Activated effector memory CD4-positive, alpha-beta T cell treated with Interleukin-2 at 50 U/mL for 16 hours (primary cell): Measurements from ENCODE around the gene CLEC16A.
"Not testable (repeated sequence)": the region's sequence is repeated elsewhere in the genome, so short reads cannot be mapped to it uniquely, and the experiment has no call there.

Experiments
- DNase-seq: peaks from one replicate; pipeline ENCODE4 v3.0.0-alpha.2; 2020

The CLEC16A gene

DNA sequence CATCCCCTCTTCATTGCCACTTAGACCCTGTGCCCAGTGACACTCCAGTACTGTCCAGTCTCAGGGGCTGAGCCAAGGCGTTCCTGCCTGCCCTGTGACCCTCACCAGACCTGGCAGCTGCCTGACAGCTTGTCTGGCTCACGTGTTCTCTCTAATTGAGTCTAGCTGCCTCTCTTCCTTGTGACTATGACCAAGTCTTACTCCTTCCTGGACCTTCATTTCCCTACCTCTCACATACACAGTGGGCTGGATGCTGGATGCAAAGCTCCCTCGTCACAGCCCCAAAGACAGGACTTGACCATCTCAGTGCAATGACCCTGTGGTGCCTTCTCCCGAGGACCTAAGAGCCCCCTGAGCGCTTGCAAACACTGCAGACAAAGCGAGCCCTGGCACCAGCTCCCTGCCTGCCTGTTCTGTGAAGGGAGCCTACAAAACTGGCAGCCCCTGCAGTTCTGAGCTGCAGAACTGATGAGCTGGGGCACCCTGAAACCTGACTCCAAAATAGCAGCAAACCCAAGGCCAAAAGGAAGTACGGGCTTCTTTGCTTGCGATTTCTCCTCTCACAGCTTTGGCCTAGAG is 3.8 kb upstream of the CLEC16A start:
- DNase-seq, result no peak

DNA sequence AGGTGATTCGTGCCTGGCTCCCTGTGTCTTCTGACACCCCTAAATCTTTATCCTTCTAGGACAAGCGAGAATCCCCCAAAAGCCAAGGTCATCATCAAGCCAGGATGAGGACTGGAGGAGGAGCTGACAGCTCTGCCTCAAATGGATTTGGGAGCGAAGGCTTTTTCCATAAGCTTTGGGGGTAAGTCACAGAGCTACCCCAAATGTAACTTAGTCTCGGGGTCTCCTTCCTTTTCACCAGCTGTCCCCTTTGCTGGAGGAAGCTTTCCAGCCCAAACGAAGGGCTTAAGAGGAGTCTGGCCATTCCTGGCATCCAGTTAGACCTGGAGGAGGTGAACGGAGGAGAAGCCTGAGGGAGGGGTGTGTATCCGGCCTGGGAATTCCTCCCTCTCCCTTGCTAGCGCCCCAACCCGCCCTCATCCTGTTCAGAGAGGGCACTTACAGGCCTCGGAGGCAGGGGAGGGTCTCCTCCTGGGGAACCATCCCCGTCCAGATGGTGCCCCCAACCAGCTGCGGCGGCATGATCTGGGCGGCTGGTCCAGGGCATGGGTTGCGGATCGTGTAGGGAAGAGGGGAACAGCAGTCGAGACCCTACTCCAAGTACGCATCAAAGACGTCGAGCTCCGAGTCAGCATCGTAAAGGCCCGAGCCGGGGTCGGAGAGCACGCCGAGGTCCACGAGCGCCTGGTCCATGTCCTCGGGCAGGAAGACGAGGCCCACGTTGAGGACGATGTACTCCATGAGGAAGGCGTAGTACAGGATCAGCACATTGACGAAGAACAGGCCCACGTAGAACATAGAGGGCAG is 3.0 kb upstream of the CLEC16A start:
- DNase-seq, result no peak

DNA sequence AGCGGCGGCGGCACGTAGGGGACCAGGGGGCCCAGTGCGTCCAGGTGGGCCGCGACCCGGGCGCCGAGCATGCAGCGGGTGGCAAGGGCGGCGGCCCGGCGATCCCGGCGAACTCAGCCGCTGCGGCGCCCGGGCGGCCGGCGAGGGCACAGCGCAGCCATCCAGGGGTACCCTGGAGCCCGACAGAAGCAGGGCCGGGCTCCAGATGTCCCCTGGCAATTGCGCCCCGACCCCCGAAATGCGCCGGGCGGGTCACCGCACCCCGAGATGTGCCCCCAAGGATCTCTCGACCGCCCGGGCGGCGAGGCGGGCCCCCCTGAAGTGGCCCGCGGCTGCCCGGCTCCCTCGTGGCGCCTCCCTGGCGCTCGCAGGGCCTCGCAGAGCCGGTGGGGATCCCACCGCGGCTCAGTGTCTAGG is 2.4 kb upstream of the CLEC16A start:
- not testable (repeated sequence) for DNase-seq

DNA sequence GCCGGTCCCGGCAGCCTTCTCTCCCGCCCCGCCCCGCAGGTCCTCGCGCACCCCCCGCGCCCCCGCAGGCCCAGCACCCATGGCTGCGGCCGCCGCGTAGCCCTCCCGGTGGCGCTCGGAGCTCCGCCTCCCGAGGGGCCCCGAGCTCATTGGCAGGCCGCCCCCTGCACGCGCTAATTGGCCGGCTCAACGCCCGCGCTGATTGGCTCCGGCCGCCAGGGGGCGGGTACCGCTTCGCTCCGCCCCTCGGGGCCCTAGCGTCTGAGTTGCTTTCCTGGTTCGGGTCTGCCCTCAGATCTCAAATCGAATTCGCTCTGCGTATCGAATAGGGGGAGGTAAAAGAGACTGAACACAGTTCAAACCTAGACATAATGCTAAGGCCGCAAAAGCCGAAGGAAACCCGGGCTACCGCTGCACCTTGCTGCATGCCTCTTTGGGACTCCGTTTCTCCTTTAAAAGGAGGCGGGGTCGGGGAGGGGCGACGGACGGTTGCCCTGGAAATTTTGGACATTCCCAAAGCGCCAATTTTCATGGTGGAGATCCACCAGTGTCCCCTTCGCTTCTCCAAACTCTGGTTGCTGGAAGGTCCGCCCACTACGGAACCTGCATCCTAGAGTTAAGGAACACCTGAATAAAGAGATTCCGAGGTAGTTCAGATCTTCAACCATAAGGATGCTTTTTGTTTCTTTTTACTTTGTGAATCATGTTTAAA is 1.9 kb upstream of the CLEC16A start, which contains the start of gene DEXI:
DEXI (minus strand) TSS at position 117 of the 712 bp plus-strand sequence. CDS start 463 bp downstream, outside the sequence.
- peak; percentile 93 for DNase-seq

DNA sequence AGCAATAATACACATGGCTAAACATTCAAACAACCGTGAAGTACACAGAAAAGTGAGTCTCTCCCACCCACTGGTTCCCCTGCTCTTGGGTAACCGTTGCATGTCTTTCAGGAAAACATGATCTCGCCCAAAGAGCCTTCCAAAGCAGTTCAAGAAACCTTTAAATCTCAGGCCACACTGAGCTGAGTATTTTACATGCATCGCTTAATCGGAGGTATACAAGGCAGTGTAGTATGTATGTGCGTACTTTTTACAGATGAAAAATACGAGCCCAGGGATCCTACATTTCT is 1.4 kb upstream of the CLEC16A start:
- DNase-seq, result no peak

DNA sequence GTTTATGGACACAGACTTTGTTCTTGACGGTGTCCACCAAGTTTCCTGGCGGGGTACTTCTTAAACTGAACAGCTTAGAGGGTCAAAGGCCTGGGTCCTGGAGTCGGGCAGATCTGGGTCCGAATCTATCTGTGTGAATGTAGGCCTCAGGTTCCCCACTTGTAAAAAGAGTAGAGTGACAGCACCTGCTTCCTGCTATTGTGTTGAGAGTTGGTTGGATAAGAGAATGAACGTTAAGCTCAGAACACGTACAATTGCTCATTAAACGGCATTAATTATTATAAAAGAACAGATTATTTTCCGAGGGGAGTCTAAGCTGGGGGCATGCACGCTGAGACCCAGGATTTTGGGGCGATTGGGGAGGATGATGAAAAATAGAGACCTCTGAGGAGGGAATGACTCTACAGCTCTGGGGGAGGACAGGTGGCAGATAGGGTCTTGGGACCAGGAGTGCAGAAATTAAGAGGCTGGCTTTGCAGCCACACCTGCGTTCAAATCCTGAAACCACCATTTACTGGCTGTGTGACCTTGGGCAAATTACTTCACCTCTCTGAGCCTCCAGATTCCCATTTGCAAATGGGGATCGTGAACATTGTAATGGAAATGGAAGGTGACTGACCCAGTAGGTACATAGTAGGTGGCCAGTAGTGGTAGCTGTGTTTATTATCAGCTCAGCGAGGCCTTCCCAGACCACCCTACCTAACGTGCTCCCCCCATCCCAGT is 862 bp downstream of the CLEC16A start:
- no peak for DNase-seq

DNA sequence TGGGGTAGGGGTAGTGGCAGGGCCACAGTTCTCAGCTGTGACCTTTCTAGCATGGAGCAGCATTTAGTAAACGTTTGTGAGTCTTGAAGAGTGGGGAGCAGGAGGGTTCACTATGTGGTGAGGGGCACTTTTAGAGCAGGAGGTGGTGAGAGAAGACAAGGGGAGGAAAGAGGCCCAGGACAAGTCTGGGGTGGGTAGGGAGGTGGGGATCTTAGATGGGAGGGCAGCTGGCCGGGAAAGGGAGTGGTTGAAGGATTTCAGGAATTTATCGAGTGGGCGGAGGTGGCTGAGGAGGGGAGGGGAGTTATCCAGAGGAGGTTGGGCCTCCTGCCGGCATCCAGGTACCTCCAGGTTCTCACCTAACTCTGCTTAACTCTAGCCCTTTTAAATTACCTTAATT is 1.9 kb downstream of the CLEC16A start:
- DNase-seq, result no peak

GRCh38 chr16:10947211-10947787 is 2.9 kb downstream of the CLEC16A start:
- DNase-seq, result no peak

GRCh38 chr16:10949424-10949970 is 5.1 kb downstream of the CLEC16A start:
- DNase-seq, result no peak

- no peak for DNase-seq
These were observed 6.0 kb downstream of the CLEC16A start for GRCh38 chr16:10950393-10950792.

- no peak for DNase-seq
These were observed 6.7 kb downstream of the CLEC16A start for GRCh38 chr16:10951026-10951425.

DNA sequence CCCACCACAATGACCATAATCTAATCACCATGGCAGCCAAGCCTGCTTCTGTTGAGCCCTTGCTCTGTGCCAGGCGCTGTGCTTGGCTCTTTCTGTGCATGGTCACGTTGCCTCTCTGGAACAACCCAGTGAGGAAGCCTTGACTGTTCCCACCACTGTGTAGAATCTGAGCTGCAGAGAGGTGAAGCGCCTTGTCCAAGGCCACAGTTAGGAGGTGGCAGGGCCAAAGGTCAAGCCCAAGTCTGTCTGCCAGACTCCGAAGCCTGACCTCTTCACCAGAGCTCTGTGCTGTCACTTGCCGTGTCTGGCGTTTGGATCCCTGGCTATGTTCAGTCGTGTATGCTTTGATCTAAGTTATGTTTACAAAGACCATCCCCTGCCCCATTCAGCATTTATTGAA is 10.5 kb downstream of the CLEC16A start:
- no peak for DNase-seq

GRCh38 chr16:10957771-10958482 is 13.6 kb downstream of the CLEC16A start:
- DNase-seq, result no peak

DNA sequence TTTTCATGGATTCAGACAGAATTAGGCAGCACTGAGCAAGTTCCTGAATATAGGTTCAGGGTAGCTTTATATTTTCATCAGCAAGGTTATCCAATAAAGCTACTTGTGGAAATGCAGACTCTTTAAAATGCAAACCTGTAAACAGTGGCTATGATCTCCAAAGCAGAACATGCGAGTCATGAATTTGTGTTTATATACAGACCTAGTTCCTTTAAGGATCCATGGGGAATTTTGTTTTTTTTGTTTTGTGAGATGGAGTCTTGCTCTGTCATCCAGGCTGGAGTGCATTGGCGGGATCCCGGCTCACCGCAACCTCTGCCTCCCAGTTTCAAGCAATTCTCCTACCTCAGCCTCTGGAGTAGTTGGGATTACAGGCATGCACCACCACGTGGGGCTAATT is 14.8 kb downstream of the CLEC16A start:
- DNase-seq, result no peak

DNA sequence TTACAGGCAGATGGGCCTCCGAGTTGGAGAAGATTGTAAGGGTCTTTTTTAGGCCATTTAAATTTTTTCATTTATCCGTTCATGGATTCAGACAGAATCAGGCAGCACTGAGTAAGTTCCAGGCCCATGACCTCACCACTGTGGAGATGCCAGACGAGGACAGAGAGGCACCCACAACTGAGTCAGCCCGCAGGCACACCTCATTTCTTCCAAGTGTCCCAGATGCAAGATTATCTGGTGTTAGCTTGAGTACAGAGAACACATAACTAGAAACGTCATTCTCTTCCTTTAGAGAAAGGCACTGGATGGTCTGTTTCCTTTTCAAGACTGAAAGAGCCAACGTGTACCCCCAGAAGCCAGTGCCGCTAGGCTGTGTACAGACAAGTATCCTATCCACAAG is 16.9 kb downstream of the CLEC16A start:
- no peak for DNase-seq

DNA sequence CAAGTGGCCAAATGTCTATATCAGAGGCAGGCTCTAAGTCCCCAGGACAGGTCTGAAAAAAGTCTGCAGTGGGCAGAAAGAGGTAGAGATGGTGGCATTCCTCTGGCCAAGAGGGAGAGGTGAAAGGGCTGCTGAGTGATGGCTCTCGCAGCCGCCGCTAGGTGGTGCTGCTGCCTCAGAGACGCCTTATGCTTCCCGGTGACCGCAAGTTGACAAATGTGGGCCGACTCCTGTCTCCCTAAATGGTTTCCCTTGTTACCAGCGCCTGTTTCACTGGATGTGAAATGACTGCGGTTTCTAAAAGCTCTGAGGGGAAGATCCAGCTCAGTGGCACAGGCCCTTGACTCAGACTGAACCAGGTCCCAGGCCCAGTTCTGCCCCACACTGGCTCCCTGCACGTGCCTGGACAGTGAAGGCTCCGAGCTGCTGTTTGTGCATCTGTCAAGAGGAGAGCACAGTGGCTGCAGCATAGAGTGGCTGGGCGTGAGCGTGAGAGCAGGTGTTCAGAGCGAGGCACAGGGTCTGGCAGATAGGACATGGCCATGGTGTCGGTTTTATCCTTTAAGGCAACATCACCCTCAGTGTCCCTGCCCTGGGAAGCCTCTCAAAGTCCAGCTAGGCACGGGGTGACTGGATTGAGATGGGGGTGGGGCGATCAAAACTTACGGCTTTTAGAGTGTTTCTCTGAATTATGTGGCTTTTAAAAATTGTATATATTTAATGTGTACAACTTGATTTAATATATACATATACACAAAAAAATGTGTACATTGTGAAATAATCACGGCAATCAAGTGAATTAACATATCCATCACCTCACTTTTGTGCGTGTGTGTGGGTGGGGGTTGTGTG is 19.9 kb downstream of the CLEC16A start:
- peak; percentile 69 for DNase-seq

DNA sequence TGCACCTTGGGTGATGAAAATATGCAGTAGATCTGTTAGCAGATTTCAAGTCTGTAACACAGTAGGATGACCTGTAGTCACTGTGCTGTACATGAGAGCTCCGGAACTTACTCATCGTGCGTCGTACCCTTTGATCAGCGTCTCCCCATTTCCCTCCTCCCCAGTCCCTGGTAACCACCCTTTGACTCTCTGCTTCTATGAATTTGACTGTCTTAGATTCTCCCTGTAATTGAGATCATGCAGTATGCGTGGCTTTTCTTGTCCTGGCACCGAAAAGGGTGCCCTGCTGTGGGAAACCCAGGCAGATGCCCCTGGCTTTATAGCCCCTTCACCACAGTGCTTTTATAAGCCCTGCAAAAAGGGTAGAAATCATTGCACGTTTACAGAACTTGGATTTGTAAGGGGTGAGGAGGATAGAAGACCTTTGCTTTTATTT is 20.5 kb downstream of the CLEC16A start:
- peak; percentile 53 for DNase-seq

GRCh38 chr16:10965440-10966061 is 21.2 kb downstream of the CLEC16A start:
- DNase-seq, result no peak

GRCh38 chr16:10966129-10966528 is 21.8 kb downstream of the CLEC16A start:
- DNase-seq, result no peak

DNA sequence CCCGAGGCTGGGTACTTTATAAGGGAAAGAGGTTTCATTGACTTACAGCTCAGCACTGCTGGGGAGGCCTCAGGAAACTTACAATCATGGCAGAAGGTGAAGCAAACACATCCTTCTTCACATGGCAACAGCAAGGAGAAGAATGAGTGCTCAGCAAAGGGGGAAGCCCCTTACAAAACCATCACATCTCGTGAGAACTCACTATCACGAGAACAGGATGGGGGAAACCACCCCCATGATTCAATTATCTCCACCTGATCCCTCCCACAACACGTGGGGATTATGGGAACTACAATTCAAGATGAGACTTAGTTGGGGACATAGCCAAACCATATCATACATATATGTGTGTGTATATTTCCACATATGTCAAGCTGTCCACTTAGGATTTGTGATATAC is 22.2 kb downstream of the CLEC16A start:
- not testable (repeated sequence) for DNase-seq

GRCh38 chr16:10967986-10968385 is 23.6 kb downstream of the CLEC16A start:
- DNase-seq, result no peak
